Left kidney (tissue), 2 donors: ENCODE results near the gene POLR3B. TPM values are rescaled to one million over a fixed set of nuclear protein-coding genes. Genes with fewer than 3 reads are reported as not detected.
"Not testable (repeated sequence)": the region's sequence is repeated elsewhere in the genome, so short reads cannot be mapped to it uniquely, and the experiment has no call there.

ENCODE experiments used
- DNase-seq: peaks from one replicate; pipeline ENCODE4 v3.0.0-alpha.2; 2013
- polyA plus RNA-seq: library from polyadenylated mRNA; unstranded; fragments of 120-200 nt; gene quantifications from one replicate; pipeline ENCODE4 v1.2.1, GENCODE V29; 2013; ENCODE audit not compliant: insufficient read length

Gene POLR3B
- polyA plus RNA-seq, 1 donor, result 18.3 TPM

- no peak for DNase-seq
Observed at GRCh38 chr12:106461730-106462129, 104.2 kb downstream of the POLR3B start.

- DNase-seq, result not testable (repeated sequence)
Observed at GRCh38 chr12:106465605-106466004, 108.1 kb downstream of the POLR3B start.

- not testable (repeated sequence) for DNase-seq
Observed at GRCh38 chr12:106475662-106476061, 118.1 kb downstream of the POLR3B start.

- not testable (repeated sequence) for DNase-seq
Observed at GRCh38 chr12:106477627-106478026, 120.1 kb downstream of the POLR3B start.

GRCh38 chr12:106480251-106480650 lies 122.7 kb downstream of the POLR3B start:
- no peak for DNase-seq

- no peak for DNase-seq
Observed at GRCh38 chr12:106481246-106481645, 123.7 kb downstream of the POLR3B start.

GRCh38 chr12:106487664-106488063 lies 130.1 kb downstream of the POLR3B start:
- no peak for DNase-seq

- DNase-seq, result no peak
Observed at GRCh38 chr12:106488884-106489283, 131.3 kb downstream of the POLR3B start.

GRCh38 chr12:106490264-106490663 lies 132.7 kb downstream of the POLR3B start:
- DNase-seq, result no peak

- DNase-seq, result no peak
Observed at GRCh38 chr12:106492857-106493256, 135.3 kb downstream of the POLR3B start.

GRCh38 chr12:106493531-106493930 lies 136.0 kb downstream of the POLR3B start:
- DNase-seq, result peak; percentile 45

GRCh38 chr12:106495354-106495965 lies 137.9 kb downstream of the POLR3B start:
- no peak for DNase-seq

- no peak for DNase-seq
Observed at GRCh38 chr12:106498056-106498455, 140.5 kb downstream of the POLR3B start.

- DNase-seq, result no peak
Observed at GRCh38 chr12:106499628-106500027, 142.1 kb downstream of the POLR3B start.

- DNase-seq, result no peak
Observed at GRCh38 chr12:106506691-106507090, 149.1 kb downstream of the POLR3B start.

- DNase-seq, result no peak
Observed at GRCh38 chr12:106508966-106509365, 151.4 kb downstream of the POLR3B start.

GRCh38 chr12:106511365-106511764 lies 153.8 kb downstream of the POLR3B start:
- no peak for DNase-seq

GRCh38 chr12:106517314-106517713 lies 159.8 kb downstream of the POLR3B start:
- no peak for DNase-seq

GRCh38 chr12:106519607-106520021 lies 162.1 kb downstream of the POLR3B start:
- DNase-seq, result no peak

- no peak for DNase-seq
Observed at GRCh38 chr12:106521901-106522300, 164.4 kb downstream of the POLR3B start.

GRCh38 chr12:106522708-106523107 lies 165.2 kb downstream of the POLR3B start:
- DNase-seq, result no peak

GRCh38 chr12:106527356-106527755 lies 169.8 kb downstream of the POLR3B start:
- no peak for DNase-seq

- DNase-seq, result no peak
Observed at GRCh38 chr12:106541201-106541600, 183.7 kb downstream of the POLR3B start.

- DNase-seq, result no peak
Observed at GRCh38 chr12:106551410-106551809, 193.9 kb downstream of the POLR3B start.

- no peak for DNase-seq
Observed at GRCh38 chr12:106552228-106552627, 194.7 kb downstream of the POLR3B start.
